Breast epithelium (tissue), 3 donors: ENCODE data around the gene PPARG.

ENCODE experiments used
- CTCF ChIP-seq, 3 donors: fragments of 450-650 bp; IDR thresholded peaks; one replicate each; pipeline ENCODE4 v1.5.1; 2016 to 2017; ENCODE audit warnings: antibody characterized with exemption in 3 of 3, mild to moderate bottlenecking in 3 of 3, moderate library complexity in 3 of 3
- POLR2A ChIP-seq: fragments of 450-650 bp; IDR thresholded peaks from one replicate; pipeline ENCODE4 v1.6.1; 2016; ENCODE audit warnings: antibody characterized with exemption, mild to moderate bottlenecking, moderate library complexity

GRCh38 chr3:12460127-12460526 is 171.3 kb downstream of the PPARG start:
- no peak for TF ChIP-seq CTCF (IDR thresholded peaks at IDR 0.05)
- TF ChIP-seq POLR2A: no peak
